Muscle of leg (tissue), 11 donors: ENCODE results near the gene UPK2. TPM values are rescaled to one million over a fixed set of nuclear protein-coding genes. Genes with fewer than 3 reads are reported as not detected.

Experiments used
- DNase-seq: peaks from one replicate; pipeline ENCODE4 v3.0.0; 2013
- H3K27ac ChIP-seq: one replicate; pipeline ENCODE4 v1.5.1; 2013; ENCODE audit warnings: mild to moderate bottlenecking, low read length, control low read depth
- H3K27me3 ChIP-seq: one replicate; pipeline ENCODE4 v1.6.1; 2013; ENCODE audit warnings: low read length; ENCODE audit not compliant: control insufficient read depth, insufficient read depth
- H3K36me3 ChIP-seq: one replicate; pipeline ENCODE4 v1.6.1; 2013; ENCODE audit warnings: low read length; ENCODE audit not compliant: control insufficient read depth, insufficient read depth
- H3K4me1 ChIP-seq: one replicate; pipeline ENCODE4 v1.6.1; 2013; ENCODE audit warnings: low read length; ENCODE audit not compliant: control insufficient read depth, insufficient read depth
- H3K4me3 ChIP-seq: one replicate; pipeline ENCODE4 v1.5.1; 2013; ENCODE audit warnings: low read length, control low read depth
- H3K9me3 ChIP-seq: replicated peaks from 2 replicates; pipeline ENCODE4 v1.6.1; 2013; ENCODE audit warnings: low read depth, low read length; ENCODE audit not compliant: control insufficient read depth
- WGBS: methylation state at CpG from one replicate; pipeline ENCODE4 v1.1.5; 2013; ENCODE audit warnings: missing lambda C conversion rate; ENCODE audit not compliant: insufficient coverage; 5-methylcytosine and 5-hydroxymethylcytosine counted together
- polyA plus RNA-seq, 8 donors: library from polyadenylated mRNA; unstranded; fragments of 120-200 nt; gene quantifications; one replicate each; pipeline versions ENCODE4 v1.2.1 to v1.2.3, GENCODE V29; 2013; ENCODE audit warnings: inconsistent platforms in 1 of 8, low replicate concordance in 1 of 8; ENCODE audit not compliant: insufficient read length in 8 of 8, insufficient read depth in 1 of 8
- total RNA-seq: library from RNA; stranded (reverse); fragments of 120-200 nt; gene quantifications from one replicate; pipeline ENCODE4 v1.2.4, GENCODE V29; 2013

Gene UPK2
- total and polyA plus RNA-seq, 9 donors: 0.09 to 3.5 (median 1.0) TPM

DNA sequence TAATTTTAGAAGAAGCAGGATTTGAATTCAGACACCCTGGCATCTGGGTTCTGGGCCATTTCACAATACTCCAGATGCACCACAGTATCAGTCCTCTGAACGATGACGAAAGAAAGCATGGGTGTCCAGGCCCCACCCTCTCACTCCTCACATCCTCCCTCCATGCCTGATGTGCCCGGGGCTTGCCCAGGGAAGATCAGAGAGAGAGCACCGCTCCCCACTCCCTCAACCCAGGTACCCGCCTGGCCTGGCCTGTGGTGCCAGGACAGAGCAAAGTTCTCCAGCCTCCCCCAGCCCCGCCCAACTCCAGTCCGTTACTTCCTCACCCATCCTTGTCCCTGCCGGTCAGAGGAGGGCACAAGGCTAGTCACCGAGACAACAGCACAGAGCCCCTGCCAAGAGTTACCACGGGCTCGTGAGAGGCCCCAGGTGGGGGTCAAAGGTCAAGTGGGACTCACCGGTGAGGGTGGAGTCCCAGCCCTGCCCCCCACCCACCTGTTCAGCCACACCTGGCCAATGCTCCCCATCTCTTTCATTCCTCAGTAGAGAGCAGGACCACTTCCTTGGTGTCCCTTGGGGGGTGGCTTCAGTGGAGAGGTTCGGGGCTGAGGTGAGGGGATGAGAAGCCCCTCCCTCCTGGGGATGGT lies 38.5 kb upstream of the UPK2 start:
- no peaks in the 10 kb centered on the region for H3K9me3 ChIP-seq
- H3K4me3 ChIP-seq: peak overlapping the region; percentile 6
- H3K27me3 ChIP-seq: no peaks in the 10 kb centered on the region
- 8% methylated on average over 4 of the region's 13 CpGs for WGBS
- H3K4me1 ChIP-seq: peaks cover 99% of the 10 kb centered on the region
- peaks cover 22% of the 10 kb centered on the region for H3K36me3 ChIP-seq
- peak; percentile 50 for DNase-seq
- H3K27ac ChIP-seq: peak overlapping the region; percentile 89

DNA sequence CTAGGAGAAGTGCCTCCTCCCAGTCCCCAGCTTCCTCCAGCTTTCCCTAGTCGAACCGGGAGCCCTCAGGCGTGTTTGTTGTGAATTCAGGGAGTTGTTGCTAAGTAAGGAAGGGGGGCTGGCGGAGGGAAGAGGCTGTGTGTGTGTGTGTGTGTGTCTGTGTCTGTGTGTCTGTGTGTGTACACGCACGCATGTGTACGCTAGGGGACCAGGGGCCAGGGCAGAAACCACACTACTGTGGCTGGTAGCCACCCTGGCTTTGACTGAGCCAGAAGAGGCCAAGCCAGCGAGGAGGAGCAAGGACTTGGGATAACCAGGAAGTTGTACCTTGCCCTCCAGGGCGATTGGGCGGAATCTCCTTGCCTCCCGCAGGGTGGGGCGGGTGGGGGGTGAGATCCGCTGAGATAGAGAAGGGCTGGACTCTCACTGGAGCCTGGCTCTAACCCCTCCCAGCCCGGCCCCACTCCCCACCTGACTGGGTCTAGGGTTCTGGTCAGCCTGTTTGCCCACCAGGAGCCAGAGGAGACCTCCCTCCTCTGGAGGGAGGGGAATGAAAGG lies 37.9 kb upstream of the UPK2 start:
- DNase-seq: peak; percentile 94
- Histone ChIP-seq H3K4me3 (peak overlapping the region; percentile 19), H3K27me3 (no peaks in the 10 kb centered on the region), H3K27ac (peak overlapping the region; percentile 89), H3K4me1 (peaks cover 99% of the 10 kb centered on the region), H3K36me3 (peaks cover 18% of the 10 kb centered on the region), H3K9me3 (no peaks in the 10 kb centered on the region)
- WGBS: 8% methylated on average over 7 of the region's 14 CpGs

DNA sequence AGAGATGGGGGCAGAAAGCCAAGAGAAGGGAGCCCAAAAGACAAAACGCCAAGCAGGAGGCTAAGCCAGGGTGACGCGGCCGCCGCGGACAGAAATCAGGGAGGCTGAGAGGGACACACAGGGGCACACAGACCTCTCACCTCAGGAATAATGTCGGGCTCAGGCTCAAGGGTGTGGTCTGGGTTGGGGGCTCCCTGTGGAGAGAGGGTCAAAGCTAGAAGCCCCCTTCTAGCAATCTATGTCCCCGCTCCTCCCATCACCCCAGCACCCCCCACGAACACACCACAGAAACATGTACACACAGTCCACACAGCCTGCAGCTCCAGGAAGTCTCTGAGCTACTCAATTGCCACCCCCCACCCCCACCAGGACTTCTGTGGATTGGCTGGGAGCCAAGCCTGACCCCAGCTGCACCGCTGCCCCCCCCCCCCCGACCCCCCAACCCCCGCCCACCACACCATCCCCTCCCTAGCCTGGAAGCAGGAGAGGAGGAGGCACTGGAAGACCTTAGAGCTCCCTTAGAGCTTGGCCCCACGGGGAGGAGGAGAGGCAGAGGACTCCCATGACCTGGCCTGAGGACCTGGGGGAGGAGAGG lies 37.3 kb upstream of the UPK2 start:
- Histone ChIP-seq H3K27ac (peak overlapping the region; percentile 89), H3K4me3 (peak overlapping the region; percentile 28), H3K9me3 (no peaks in the 10 kb centered on the region), H3K4me1 (peaks cover 99% of the 10 kb centered on the region), H3K36me3 (peaks cover 17% of the 10 kb centered on the region), H3K27me3 (no peaks in the 10 kb centered on the region)
- WGBS: 11% methylated on average over 8 of the region's 13 CpGs
- DNase-seq: peak; percentile 64

DNA sequence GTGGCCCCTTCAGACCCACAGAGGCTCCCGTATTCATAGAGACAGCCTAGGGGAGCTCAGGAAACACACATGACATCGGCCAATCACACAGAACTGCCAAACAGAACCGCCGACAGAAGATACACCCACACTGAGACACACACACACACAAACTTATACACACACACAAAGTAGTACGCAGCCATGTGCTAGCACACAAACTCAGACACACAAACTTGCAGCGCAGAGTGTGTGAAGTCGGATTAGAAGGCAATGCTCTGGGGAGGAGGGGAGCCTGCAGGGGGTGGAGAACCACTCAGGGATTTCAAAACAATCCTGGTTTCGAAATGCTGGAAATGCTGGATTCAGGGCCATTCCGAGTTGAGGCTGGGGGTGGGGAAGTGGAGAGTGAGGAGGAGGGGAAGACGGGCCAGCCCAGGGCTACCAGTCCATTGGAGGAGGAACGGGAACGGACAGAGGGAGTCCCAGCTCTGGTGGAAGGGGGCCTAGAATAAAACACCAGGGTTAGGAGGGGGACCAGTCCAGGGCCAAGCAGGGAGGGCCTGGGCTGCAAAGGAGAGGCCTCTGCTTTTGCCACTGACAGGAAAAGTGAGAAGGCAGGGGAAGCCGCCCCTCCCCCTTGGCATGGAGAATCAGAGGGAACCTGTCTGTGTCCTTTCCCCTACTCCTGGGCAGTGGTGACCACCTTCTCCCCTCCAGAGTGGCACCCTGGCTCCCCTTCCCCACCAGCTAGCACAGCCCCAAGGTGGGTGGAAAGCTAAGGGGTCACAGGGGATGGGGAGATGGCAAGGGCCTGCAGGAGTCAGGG lies 34.8 kb upstream of the UPK2 start:
- DNase-seq: peak; percentile 38

DNA sequence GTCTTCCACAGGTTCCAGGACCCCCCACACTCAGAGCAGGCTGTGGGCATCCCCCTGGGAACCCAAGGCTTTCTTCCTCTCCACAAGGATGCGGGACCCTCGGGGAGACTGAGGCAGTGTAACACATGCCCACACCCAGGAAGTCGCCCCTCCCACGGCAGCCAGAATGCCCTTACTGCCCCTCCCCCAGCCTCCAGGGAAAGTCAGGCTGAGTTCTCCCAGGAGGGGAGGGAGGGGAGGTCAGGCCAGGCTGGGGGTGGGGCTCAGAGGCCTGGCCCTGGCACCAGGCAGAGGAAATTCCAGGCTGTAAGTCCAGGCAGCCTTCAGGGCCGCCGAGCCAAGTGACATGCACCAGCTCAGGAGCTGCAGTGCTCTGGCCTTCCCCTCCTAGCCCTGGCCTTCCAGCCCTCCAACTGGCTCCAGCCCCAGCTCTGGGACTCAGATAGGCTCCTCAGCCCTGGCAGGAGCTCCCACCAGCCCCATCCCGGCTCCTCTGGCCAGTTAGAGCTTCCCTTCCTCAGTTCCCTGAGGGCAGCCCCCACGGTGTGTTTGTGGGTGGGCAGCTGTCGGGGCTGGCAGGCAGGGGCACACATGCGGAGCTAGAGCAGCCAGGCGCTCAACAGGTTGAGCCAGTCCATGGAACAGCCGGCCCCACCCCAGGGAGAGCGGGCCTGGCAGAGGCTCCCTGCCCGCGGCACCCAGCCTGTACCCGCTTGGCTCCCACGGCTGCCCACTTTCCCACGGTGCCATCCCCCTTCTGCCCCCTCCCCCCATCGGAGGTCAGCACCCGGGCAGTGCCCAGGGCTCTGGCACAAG lies 34.0 kb upstream of the UPK2 start:
- Histone ChIP-seq H3K27ac (peak overlapping the region; percentile 89), H3K4me3 (peak overlapping the region; percentile 96), H3K36me3 (peaks cover 3% of the 10 kb centered on the region), H3K27me3 (no peaks in the 10 kb centered on the region), H3K9me3 (no peaks in the 10 kb centered on the region), H3K4me1 (peaks cover 82% of the 10 kb centered on the region)
- peak; percentile 79 for DNase-seq
- WGBS: 31% methylated on average over 15 of the region's 20 CpGs

More for the DNA sequence above, 34.8 kb upstream of the UPK2 start:
- Histone ChIP-seq H3K4me1 (peaks cover 85% of the 10 kb centered on the region), H3K27me3 (no peaks in the 10 kb centered on the region), H3K36me3 (peaks cover 3% of the 10 kb centered on the region), H3K27ac (peak overlapping the region; percentile 89), H3K4me3 (peak overlapping the region; percentile 35), H3K9me3 (no peaks in the 10 kb centered on the region)
- 6% methylated on average over 7 of the region's 13 CpGs for WGBS

DNA sequence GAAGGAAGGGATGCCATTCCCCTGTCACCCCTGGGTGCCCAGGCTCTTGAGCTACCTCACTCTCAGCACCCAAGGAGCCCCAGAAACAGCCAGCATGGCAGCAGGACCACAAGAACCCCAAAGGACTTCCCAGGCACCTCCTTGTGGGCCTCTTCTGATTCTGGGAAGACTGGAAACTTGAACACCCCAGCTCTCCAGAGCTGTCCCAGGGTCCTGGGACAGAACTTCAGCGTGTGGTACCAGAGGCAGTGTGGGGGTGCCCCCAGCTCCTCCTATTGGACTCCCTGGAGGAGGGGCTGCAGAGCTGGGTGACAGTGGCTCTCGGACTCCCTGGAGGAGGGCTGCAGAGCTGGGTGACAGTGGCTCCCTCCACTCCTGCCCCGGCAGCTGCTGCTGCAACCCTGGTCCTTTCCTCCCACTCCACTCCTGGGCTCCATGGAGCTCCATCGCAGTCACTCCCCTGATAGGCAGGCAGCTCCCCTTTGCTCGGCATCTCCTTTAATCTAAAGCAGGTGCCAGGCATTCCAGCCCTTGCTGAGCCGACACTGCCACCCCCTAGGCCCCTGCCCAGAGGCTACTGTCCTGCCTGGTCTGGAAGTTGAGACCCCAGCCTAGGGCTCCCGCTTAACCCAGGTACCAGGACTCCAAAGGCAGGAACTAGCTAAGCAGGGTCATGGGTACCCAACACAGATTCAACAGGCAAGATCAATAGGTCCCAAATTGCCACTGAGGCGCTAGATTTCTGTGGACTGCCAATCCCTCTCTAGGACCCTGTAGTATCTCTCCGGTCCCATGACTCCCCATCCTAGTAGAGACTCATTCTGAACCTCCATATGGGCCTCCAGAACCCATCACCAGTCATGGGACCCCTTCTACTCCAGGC lies 33.1 kb upstream of the UPK2 start:
- peak; percentile 12 for DNase-seq
- Histone ChIP-seq H3K27me3 (no peaks in the 10 kb centered on the region), H3K4me1 (peaks cover 83% of the 10 kb centered on the region), H3K4me3 (peak overlapping the region; percentile 96), H3K36me3 (no peaks in the 10 kb centered on the region), H3K27ac (peak overlapping the region; percentile 89), H3K9me3 (no peaks in the 10 kb centered on the region)
- 38% methylated on average over 8 of the region's 9 CpGs for WGBS

DNA sequence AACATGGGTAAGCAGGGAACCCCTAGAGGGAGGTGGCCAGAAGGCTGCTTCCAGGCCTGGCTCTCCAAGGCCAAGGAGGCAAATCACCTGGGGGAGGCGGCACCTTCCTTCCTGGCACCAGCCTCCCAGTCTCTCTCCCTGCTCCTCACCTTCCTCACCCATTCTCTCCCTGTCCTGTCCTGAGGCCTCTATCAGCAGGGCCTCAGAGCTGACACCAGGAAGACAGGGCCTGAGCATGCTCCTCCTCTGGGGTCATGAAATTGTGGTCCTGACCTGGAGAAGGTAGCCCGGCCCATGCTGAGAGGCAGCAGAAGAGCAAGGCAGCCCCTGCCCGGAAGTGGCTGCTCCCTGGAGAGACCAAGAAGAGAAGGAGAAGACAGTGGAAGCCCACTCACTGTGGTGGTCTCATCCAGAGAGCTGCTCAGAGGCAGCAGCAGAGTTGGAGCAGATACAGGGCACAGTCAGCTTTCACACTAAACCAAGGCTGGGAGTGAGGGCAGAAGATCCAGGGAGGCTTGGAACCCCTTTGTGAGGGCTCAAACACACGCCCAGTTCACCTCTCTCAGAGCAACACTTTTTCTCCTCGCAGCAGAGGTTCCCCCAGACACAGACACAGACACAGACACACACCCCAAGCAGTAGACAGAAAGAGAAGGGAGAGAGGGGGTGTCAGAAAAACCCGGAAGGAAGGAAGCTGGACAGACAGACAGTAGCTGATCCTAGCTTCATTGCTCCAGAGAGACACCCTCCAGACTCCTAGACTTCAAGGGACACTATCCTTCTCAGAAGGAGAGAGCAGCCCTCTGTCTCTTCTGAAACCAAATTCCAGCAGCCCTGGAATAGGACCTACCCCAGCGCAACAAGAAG lies 32.1 kb upstream of the UPK2 start:
- DNase-seq: no peak
- no peaks in the 10 kb centered on the region for H3K36me3 ChIP-seq
- H3K4me1 ChIP-seq: peaks cover 81% of the 10 kb centered on the region
- peak overlapping the region; percentile 96 for H3K4me3 ChIP-seq
- WGBS: 22% methylated on average over 3 of the region's 7 CpGs
- H3K27ac ChIP-seq: peak overlapping the region; percentile 87
- H3K27me3 ChIP-seq: no peaks in the 10 kb centered on the region
- no peaks in the 10 kb centered on the region for H3K9me3 ChIP-seq

DNA sequence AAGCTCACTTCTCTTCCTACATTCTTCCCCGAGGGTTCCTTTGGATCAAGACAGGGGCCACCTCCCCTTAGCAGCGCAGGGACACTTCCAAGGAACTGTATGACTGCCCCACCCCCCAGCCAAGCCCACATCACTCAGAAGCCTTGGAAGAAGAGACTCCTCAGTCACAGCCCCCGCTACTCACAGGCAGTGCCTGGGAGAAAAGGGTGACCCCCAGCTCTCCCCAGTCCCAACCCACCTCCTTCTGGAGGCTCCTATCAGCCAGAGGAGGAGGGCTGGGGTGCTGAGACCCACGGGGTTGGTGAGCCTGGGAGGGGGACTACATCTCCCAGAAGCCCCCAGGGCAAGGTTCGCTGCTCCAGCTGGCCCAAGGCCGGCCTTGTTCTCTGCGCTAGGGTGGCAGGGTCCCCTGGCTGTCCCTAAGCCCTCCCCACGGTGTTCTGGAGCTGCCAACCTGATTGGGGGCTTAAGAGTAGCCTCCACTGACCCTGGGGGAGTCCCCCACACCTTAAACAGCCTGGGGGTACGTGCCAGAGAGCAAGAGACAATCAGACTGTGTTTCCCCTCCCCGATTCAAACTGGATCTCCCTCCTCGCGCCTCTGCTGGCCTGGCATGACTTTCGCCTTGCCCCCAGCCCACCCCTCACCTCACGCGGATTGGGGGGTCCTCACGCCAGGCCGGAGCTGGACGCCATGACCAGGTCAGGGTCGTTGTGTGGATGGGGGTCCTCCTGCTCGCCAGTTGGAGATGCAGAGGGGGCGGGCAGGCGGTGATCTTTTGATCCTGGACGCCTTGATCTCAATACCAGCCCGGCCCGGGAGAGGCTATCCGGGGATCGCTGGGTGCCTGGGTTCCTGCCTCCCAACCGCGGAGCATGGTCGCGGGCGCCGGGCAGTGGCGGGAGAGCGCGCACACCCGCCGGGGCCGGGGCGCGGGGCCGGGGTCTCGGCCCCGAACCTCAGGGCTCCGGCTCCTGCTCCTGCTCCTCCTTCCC lies 31.2 kb upstream of the UPK2 start:
- peak overlapping the region; percentile 96 for H3K4me3 ChIP-seq
- no peaks in the 10 kb centered on the region for H3K27me3 ChIP-seq
- under 1% methylated on average over 33 of the region's 45 CpGs for WGBS
- no peaks in the 10 kb centered on the region for H3K36me3 ChIP-seq
- DNase-seq: peak; percentile 77
- peaks cover 74% of the 10 kb centered on the region for H3K4me1 ChIP-seq
- no peaks in the 10 kb centered on the region for H3K9me3 ChIP-seq
- peak overlapping the region; percentile 87 for H3K27ac ChIP-seq
